ENCODE results near the gene HTR7.
"Not testable (repeated sequence)": the region's sequence is repeated elsewhere in the genome, so short reads cannot be mapped to it uniquely, and the experiment has no call there.

Gene HTR7

DNA sequence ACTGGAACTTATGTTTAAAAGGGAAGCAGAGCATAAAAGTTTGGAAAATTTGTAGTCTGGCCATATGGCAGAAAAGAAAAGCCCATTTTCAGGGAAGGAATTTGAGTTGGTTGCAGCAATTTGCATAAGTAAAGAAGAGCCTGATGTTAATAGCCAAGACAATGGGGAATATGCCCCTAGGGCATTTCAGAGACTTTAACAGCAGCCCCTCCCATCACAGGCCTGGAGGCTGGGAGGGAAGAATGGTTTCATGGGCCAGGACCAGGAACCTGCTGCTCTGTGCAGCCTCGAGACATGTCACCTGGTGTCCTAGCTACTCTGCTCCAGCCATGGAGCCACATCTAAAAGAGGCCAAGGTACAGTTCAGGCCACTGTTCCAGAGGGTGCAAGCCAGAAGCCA is 35.3 kb downstream of the HTR7 start:
- Histone ChIP-seq H3K4me3 (ENCODE audit: low read depth, low read length) (no peak overlapping the region), H3K27ac (no peak overlapping the region), H3K27me3 (replicated peaks) (no peaks in the 10 kb centered on the region), H3K36me3 (replicated peaks) (no peaks in the 10 kb centered on the region)
- no peak for DNase-seq
- in situ Hi-C loops (cut with HindIII; ENCODE audit: low pct_ligation_motif_present, low sequenced_read_pairs), result no loop called here
- TF ChIP-seq, protein P1, sequence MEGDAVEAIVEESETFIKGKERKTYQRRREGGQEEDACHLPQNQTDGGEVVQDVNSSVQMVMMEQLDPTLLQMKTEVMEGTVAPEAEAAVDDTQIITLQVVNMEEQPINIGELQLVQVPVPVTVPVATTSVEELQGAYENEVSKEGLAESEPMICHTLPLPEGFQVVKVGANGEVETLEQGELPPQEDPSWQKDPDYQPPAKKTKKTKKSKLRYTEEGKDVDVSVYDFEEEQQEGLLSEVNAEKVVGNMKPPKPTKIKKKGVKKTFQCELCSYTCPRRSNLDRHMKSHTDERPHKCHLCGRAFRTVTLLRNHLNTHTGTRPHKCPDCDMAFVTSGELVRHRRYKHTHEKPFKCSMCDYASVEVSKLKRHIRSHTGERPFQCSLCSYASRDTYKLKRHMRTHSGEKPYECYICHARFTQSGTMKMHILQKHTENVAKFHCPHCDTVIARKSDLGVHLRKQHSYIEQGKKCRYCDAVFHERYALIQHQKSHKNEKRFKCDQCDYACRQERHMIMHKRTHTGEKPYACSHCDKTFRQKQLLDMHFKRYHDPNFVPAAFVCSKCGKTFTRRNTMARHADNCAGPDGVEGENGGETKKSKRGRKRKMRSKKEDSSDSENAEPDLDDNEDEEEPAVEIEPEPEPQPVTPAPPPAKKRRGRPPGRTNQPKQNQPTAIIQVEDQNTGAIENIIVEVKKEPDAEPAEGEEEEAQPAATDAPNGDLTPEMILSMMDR (IDR thresholded peaks at IDR 0.05; ENCODE audit: low read depth, low read length, missing control alignments), result no peak

DNA sequence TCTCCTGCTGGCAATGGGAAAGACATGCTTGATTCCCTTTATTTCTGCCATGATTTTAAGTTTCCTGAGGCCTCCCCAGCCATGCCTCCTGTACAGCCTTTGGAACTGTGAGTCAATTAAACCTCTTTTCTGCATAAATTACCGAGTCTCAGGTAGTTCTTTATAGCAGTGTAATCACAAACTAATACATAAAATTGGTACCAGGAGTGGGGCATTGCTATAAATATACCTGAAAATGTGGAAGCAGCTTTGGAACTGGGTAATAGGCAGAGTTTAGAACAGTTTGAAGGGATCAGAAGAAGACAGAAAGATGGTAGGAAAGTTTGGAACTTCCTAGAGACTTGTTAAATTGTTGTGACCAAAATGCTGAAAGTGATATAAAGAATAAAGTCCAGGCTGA is 36.0 kb downstream of the HTR7 start:
- in situ Hi-C loops (cut with HindIII; ENCODE audit: low pct_ligation_motif_present, low sequenced_read_pairs); H3K4me3 ChIP-seq (ENCODE audit: low read depth, low read length); H3K27ac ChIP-seq; H3K36me3 ChIP-seq (replicated peaks); H3K27me3 ChIP-seq (replicated peaks); DNase-seq: not testable (repeated sequence)

DNA sequence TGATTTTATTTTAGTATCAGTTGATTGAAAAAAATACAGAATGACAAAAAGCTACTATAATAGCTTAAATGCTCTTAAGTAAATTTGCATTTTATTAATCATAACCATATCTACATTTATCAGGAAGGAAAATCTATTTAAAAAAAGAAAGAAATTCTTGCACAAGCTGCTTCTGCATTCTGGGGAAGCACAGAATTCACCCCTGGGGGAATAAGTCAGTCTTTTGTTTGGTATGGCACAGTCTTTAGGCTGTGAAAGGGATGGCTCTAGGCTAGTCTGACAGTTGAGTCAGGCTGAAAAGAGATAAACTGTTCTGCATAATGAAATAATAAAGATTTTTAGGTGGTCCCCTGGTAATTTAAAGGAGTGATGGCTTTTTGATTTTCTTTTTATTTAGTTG is 37.9 kb downstream of the HTR7 start:
- TF ChIP-seq, protein P1 (IDR thresholded peaks at IDR 0.05; ENCODE audit: low read depth, low read length, missing control alignments), result no peak
- in situ Hi-C loops (cut with HindIII; ENCODE audit: low pct_ligation_motif_present, low sequenced_read_pairs), result no loop called here
- no peaks in the 10 kb centered on the region for H3K36me3 ChIP-seq (replicated peaks)

DNA sequence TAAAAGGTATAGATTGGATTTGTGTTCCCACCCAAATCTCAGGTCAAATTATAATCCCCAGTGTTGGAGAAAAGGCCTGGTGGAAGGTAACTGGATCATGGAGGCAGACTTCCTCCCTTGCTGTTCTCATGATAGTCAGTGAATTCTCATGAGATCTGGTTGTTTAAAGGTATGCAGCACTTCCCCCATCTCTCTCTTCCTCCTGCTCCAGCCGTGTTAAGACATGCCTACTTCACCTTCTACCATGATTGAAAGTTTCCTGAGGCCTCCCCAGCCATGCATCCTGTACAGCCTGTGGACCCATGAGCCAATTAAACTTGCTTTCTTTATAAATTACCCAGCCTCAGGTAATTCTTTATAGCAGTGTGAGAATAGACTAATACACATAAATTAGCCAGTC is 39.1 kb downstream of the HTR7 start:
- no peaks in the 10 kb centered on the region for H3K36me3 ChIP-seq (replicated peaks)
- TF ChIP-seq, protein P1 (IDR thresholded peaks at IDR 0.05; ENCODE audit: low read depth, low read length, missing control alignments), result no peak
- no peak overlapping the region for H3K27ac ChIP-seq
- DNase-seq, result no peak
- no peaks in the 10 kb centered on the region for H3K27me3 ChIP-seq (replicated peaks)
- no peak overlapping the region for H3K4me3 ChIP-seq (ENCODE audit: low read depth, low read length)
- in situ Hi-C loops (cut with HindIII; ENCODE audit: low pct_ligation_motif_present, low sequenced_read_pairs), result no loop called here

More for the DNA sequence above, 37.9 kb downstream of the HTR7 start:
- H3K27me3 ChIP-seq (replicated peaks), result no peaks in the 10 kb centered on the region
- DNase-seq, result no peak
- H3K4me3 ChIP-seq (ENCODE audit: low read depth, low read length), result no peak overlapping the region
- H3K27ac ChIP-seq, result no peak overlapping the region

DNA sequence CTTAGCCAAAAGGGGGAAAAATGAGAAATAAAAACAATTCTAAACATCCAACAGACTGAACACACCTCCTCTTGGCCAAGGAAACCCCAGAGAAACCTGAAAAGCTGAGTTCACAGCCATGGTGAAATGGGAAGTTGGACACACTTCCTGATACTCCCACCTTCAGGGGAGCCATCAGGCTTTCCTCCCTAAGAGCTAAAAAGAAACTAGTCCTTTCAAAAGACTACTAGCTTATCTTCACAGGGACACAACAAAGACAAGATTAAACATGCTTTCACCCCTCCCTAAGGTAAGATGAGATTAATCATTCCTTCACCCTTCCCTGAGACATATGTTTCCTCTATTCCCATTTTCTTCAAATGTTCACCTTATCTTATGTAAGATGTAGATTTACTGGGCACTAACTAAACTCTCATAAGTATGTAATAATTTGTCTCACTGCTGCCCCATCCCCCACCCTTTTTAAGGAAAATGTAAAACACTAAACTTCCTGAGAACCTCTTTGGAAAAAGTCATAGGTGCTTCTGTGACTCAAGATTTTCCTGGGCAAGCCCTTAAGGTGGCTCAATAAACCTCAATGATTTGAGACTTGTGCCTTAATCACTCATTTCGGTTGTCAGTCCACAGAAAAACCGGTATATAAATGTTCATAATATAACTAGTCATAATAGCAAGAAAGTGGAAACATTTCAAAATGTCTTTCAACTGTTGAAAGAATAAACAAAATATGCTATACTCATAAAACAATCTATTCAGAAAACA is 40.5 kb downstream of the HTR7 start:
- no peak for DNase-seq
- H3K36me3 ChIP-seq (replicated peaks), result no peaks in the 10 kb centered on the region
- no peaks in the 10 kb centered on the region for H3K27me3 ChIP-seq (replicated peaks)
- in situ Hi-C loops (cut with HindIII; ENCODE audit: low pct_ligation_motif_present, low sequenced_read_pairs), result no loop called here
- H3K4me3 ChIP-seq (ENCODE audit: low read depth, low read length), result no peak overlapping the region
- H3K27ac ChIP-seq, result no peak overlapping the region
- TF ChIP-seq, protein P1 (IDR thresholded peaks at IDR 0.05; ENCODE audit: low read depth, low read length, missing control alignments), result no peak

DNA sequence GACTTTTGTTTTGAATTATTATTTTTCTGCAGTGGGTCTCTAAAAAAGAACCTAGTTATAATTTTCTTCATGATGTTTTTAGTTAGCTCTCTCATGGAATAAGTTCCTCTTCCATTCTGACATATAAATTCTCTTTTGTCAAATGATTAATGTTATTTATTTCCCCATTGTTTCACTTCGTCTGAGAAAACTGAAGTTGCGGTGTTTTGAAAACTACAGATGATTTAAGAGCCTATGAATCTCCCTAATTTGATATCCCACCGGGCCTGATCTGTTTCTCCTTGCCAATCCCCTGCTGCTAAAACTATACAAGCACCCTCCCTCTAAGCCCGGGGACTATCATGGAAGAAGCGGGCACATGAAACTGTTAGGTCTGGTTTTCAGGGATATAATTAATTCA is 41.4 kb downstream of the HTR7 start:
- H3K4me3 ChIP-seq (ENCODE audit: low read depth, low read length), result no peak overlapping the region
- no peaks in the 10 kb centered on the region for H3K36me3 ChIP-seq (replicated peaks)
- no peaks in the 10 kb centered on the region for H3K27me3 ChIP-seq (replicated peaks)
- in situ Hi-C loops (cut with HindIII; ENCODE audit: low pct_ligation_motif_present, low sequenced_read_pairs), result no loop called here
- TF ChIP-seq, protein P1 (IDR thresholded peaks at IDR 0.05; ENCODE audit: low read depth, low read length, missing control alignments), result no peak
- H3K27ac ChIP-seq, result no peak overlapping the region
- DNase-seq, result no peak
